Frontal cortex (tissue), 4 donors: ENCODE results near the gene SND1. TPM values are rescaled to one million over a fixed set of nuclear protein-coding genes. Genes with fewer than 3 reads are reported as not detected.
"Not testable (repeated sequence)": the region's sequence is repeated elsewhere in the genome, so short reads cannot be mapped to it uniquely, and the experiment has no call there.

Experiments
- DNase-seq, 2 donors: peaks; one replicate each; pipeline ENCODE4 v3.0.0; 2012; ENCODE audit warnings: low spot score in 2 of 2
- FAIRE-seq: peaks from 2 replicates; lab custom pipeline; 2012; peaks lifted over from hg19 to GRCh38; lab: Jason Lieb, UNC
- total RNA-seq: library from RNA; depleted of rRNA; stranded (reverse); fragments of >200 nt; gene quantifications from one replicate; pipeline ENCODE4 v1.2.3, GENCODE V29; 2014
- donor health status: control.
- donor health status: control.
- donor health status: control.

SND1 gene
- total RNA-seq, 1 donor from 2014 or later: 56.3 TPM

GRCh38 chr7:128108129-128108528 is 456.1 kb downstream of the SND1 start:
- DNase-seq (no peak), FAIRE-seq (no peak)

GRCh38 chr7:128108641-128109423 is 456.8 kb downstream of the SND1 start:
- FAIRE-seq: no peak
- DNase-seq: no peak

DNA sequence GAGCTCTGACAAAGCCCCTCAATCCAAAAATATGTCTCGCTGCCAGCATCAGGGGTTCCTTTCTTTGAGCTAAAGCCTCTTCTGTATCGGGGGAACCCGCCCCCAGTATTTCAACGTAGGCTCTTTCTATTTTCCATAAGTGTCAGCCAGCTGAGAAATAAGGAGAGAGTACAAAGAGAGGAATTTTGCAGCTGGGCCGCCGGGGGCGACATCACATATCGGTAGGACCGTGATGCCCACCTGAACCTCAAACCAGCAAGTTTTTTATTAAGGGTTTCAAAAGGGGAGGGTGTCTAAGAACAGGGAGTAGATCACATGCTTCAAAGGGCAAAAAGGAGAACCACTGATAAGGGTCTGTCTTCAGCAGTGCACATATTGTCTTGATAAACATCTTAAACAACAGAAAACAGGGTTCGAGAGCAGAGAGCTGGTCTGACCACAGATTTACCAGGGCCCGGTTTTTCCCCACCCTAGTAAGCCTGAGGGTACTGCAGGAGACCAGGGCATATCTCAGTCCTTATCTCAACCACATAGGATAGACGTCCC is 457.5 kb downstream of the SND1 start:
- DNase-seq, FAIRE-seq: not testable (repeated sequence)

- DNase-seq: no peak
- FAIRE-seq: no peak
Observed at GRCh38 chr7:128110641-128111364, 458.8 kb downstream of the SND1 start.

DNA sequence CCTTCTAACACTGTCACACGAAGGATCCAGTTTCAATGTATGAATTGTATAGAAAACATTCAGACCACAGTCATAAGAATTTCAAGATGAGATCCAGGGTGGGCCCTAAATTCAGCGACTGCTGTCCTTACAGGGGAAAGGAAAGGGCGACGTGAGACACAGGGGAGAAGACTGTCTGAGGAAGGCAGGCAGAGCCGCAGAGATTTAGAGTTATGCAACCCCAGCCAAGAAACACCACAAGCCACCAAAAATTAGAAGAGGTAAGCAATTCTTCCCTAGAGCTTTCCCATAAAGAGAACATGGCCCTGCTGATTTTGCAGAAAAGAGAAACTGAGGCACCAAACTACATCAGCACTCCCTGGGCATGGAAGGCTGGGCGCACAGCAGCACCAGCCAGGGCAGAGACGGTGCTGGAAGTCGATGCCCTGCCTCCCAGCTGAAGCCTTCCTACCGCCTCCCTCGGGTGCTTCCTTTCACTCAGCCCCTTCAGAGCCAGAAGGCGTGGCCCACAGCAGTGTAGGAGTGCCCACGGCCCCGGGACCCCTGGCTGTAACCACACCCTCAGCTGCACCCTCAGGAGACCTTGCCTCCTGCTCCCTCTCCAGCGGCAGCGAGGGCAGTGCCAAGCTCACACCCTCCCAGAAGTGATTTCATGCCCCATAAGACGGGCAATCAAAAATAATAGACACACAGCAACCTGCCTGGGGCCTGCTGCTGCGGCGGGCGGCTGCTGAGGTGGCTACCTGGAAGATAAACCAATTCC is 460.2 kb downstream of the SND1 start:
- no peak for FAIRE-seq

GRCh38 chr7:128112781-128113221 is 460.8 kb downstream of the SND1 start:
- no peak for FAIRE-seq

More for the DNA sequence above, 460.2 kb downstream of the SND1 start:
- no peak for DNase-seq

DNA sequence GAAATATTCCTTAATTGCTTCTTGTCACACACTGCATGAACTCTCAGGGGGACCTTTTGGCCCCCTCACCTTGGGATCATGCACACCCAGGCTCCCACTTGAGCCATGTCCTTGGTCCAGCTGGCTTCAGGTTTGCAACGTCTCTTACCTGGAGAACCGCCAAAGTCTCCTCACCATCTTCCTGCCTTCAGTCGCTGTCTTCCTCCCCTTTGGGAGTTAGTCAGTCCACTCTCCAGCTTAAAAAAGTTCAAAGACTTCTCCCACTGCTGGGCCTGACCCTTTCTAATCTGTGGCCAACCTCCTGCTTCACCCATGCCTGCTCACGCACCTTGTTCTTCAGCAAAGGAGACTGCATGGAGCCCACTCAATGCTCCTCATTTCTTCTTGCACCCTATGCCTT is 461.8 kb downstream of the SND1 start:
- no peak for FAIRE-seq
- no peak for DNase-seq

More at GRCh38 chr7:128112781-128113221, 460.8 kb downstream of the SND1 start:
- no peak for DNase-seq

- DNase-seq: no peak
- FAIRE-seq: no peak
Observed at GRCh38 chr7:128114806-128115205, 462.8 kb downstream of the SND1 start.

- DNase-seq (no peak), FAIRE-seq (no peak)
Observed at GRCh38 chr7:128115336-128115820, 463.4 kb downstream of the SND1 start.

DNA sequence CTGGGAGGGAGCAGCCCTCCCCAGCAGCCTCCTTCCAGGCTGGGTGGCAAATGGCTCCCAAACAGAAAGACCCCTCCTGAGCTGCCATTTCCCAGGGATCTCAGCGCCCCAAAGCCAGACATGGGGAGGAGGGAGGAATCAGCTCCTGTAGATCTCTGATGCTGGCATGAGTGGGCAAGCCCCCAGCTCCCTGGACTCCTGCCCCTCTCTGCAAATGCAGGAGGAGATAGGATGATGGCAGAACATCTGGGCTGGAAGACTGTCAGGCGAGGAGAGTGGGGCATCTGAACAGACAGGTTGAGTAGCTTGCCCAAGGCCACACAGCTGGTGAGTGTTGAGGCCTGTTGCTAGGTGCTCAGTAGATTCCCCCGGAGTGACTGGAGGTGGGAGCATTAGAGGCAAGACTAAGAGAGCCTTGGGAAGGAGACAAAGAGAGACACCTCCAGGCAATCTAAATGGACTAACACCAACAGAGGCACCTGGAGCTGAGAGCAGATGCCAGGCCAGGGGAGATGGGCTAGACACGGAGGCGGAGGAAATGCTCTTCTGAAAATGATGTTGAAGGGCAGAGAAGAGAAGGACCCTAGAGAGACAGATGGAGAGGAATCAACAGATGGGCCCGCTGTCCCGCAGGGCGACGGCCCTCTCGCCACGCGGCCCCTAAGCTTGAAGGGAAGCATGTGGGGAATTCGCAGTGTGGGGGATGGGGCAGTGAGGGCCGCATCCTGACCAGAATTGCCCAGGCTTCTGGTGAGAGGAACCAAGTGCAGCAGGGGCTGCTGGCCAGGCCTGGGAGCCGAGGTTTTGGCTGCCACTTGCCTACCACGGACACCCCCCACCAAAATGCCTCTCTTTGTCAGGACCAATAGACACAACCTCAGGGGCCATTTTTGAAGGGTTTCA is 464.1 kb downstream of the SND1 start:
- DNase-seq (no peak), FAIRE-seq (no peak)

- FAIRE-seq: no peak
Observed at GRCh38 chr7:128116740-128117139, 464.7 kb downstream of the SND1 start.

GRCh38 chr7:128117691-128118090 is 465.7 kb downstream of the SND1 start:
- FAIRE-seq: no peak
- no peak for DNase-seq

More at GRCh38 chr7:128116740-128117139, 464.7 kb downstream of the SND1 start:
- DNase-seq: no peak

GRCh38 chr7:128119036-128119435 is 467.0 kb downstream of the SND1 start:
- FAIRE-seq (no peak), DNase-seq (no peak)

DNA sequence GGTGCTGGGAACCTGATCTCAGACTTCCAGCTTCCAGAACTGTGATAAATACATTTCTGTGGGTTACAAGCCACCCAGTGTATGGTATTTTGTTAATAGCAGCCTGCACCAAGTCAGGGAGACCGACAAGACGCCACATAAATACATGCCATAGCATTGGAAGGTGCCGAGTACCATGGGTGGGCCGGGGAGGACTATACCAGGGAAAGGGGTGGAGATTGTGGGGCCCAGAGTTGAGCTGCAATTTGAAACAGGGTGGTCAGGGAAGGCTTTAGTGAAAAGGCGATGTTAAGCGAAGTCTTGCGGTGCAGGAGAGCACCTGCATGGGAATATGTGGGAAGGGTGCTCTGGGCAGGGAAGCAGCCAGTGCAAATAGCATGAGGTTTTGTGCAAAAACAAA is 468.1 kb downstream of the SND1 start:
- no peak for DNase-seq
- FAIRE-seq: no peak

DNA sequence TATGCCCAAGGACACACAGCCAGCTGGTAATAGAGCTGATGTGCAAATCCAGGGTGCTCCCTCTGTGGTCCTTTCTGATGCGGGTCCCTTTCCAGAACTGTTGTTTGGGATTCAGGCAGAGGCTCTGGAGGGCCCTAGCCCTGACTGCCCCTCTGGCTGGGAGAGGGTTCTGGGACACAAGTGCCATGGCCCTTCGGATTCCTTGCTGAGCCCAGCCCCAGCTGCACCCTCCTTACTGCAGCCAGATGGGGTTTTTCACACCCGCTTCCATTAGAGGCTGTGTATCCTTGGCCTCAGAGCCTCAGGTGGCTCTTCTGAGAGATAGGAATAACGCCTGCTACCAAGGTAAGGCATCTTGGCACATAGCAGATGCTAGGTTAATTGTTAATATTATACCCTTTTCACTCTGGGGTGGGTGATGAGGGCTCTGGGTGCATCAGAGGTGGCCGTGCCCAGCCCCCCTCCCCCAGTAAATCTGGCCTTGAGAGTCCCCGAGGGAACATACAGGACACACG is 469.0 kb downstream of the SND1 start:
- FAIRE-seq (no peak), DNase-seq (no peak)

DNA sequence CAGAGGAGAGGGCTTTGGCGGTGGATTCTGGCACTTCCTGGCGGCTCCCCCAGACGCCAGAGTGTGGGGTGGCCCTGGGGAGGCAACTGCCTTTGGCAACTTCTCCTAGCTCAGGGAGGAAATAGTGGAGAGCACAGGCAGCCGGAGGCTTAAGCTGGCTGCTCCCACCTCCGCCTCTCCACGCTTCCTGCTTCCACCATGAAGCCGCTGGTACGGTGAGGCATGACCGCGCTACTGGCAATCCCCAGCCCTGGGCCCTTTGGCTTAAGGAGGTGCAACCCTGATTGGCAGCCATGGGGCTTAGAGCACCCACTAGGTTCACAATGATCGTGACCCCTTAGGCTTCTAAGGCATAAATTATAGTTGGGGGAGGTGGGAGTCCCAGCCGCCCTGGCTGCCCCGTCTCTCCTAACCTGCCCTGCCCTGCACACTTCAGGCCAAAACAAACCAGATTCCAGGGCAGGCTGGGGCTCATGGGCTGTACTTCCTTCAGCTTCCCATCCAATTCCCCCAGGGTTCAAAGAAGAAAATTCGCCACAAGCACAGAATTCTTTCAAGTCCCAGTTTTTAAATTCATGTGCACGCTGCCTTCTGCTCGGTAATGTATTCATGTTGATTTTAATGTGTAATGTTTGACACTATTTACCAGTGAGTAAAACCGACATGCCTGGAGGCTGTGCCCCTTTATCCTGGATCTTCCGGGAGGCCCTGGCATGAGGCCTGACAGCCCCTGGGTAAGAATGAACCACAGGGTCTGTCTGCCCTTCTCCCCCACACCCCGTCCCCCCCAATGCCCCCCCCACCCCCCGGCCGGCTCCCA is 469.9 kb downstream of the SND1 start:
- DNase-seq (no peak), FAIRE-seq (no peak)

DNA sequence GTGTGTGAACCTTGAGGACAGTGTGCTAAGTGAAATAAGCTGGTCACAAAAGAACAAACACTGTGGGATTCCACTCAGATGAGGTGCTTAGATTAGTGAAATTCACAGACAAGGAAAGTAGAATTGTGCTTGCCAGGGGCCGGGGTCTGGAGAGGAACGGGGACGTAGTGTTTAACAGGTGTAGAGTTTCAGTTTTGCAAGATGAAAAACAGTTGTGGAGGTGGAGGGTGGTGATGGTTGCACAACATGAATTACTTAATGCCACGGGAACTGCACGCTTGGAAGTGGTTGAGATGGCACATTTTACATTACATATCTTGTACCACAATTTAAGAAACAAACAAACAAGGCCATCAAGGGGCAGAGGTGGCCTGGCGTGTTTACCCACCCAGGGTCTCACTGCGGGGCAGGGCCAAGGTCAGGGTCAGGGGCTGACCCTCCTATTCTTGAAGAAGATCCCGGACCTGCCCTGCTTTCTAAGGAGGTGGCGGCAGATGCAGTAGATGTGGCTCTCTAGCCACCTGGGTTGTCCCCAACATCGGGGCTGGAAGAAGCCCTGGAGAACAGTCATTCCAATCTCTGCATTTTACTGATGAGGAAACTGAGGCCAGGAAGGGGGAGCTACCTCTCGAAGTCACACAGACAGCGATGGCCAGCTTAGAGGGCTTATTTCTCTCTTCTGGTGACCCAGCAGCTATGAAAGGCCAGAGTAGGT is 470.7 kb downstream of the SND1 start:
- DNase-seq (no peak), FAIRE-seq (no peak)
